NCI-H774 (cell line): Measurements from ENCODE around the gene PHACTR4.
"Not testable (repeated sequence)": the region's sequence is repeated elsewhere in the genome, so short reads cannot be mapped to it uniquely, and the experiment has no call there.

Experiments used
- DNase-seq: peaks from one replicate; lab custom pipeline; 2025; lab: John Stamatoyannopoulos, UW

Gene PHACTR4

GRCh38 chr1:28525002-28525642 lies 155.6 kb downstream of the PHACTR4 start:
- DNase-seq: not testable (repeated sequence)

DNA sequence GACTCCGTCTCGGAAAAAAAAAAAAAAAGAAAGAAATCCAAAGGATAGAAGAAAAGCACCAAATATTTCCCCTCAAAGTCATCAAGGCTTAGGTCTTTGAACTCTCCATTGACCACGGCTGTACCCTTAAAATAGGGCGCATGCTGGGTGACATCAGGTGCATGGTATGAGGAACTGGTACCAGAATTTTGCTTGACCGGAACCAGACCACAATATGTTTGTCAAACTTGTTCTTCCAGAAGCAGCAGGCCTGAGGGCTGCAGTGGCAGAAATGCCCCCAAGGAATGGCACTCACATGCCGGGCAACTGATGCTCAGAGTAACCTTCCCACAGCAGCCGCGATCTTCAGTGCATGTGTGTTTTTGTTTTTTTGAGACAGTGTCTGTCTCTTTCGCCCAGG lies 157.3 kb downstream of the PHACTR4 start:
- DNase-seq: no peak

GRCh38 chr1:28530456-28530855 lies 160.9 kb downstream of the PHACTR4 start:
- DNase-seq: no peak

- DNase-seq: no peak
Observed at GRCh38 chr1:28534671-28535070, 165.1 kb downstream of the PHACTR4 start.

DNA sequence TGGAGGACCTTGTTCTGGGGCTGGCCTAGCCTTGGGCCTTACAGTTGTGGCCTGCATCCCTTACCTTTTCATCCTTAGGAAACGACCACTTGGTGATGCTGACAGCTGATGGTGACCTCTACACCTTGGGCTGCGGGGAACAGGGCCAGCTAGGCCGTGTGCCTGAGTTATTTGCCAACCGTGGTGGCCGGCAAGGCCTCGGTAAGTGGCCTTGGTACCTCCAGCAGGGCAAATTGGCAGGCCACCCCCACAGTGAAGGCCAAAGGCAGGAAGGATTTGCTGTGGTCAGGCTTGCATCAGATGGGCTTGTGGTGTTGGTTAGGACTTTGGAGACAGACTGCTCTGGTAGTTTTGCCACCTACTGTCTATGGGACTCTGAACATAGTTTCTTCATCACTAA lies 165.6 kb downstream of the PHACTR4 start:
- DNase-seq: no peak

GRCh38 chr1:28537457-28538199 lies 168.1 kb downstream of the PHACTR4 start:
- no peak for DNase-seq

- DNase-seq: no peak
Observed at GRCh38 chr1:28538286-28538685, 168.7 kb downstream of the PHACTR4 start.

GRCh38 chr1:28540651-28541050 lies 171.1 kb downstream of the PHACTR4 start:
- no peak for DNase-seq

- not testable (repeated sequence) for DNase-seq
Observed at GRCh38 chr1:28541414-28542015, 172.0 kb downstream of the PHACTR4 start.

DNA sequence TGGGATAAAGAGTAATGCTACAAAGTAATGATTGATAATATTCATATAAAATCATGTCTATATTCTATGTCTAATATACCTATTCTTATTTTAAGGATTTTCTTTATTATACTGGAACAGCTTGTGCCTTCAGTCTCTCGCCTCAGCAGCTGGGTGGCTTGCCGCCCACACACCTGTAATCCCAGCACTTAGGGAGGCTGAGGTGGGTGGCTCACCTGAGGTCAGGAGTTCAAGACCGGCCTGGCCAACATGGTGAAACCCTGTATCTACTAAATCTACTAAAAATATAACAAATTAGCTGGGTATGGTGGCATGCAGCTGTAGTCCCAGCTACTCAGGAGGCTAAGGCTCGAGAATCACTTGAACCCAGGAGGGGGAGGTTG lies 175.7 kb downstream of the PHACTR4 start:
- DNase-seq: no peak

DNA sequence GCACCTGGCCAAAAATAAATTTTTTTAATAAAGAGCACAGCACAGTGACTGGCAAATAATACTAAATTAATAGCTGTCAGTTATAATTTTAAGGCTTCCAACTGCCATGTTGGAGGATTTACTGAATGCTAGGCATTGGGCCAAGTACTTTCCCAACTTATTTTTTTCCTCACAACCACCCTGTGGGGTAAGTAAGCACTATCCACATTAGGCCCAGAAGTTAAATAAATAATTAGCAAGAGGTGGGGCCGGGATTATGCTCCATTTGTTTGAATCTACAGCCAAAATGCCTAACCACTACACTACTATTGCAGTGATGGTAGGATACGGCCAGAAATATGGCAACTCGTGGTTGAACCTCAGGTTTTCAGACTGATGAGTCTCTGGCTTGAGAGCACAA lies 178.8 kb downstream of the PHACTR4 start:
- DNase-seq: no peak
